ENCODE results near the gene TBCB. TPM values are rescaled to one million over a fixed set of nuclear protein-coding genes. Genes with fewer than 3 reads are reported as not detected.

The TBCB gene
- polyA plus RNA-seq, 3 donors, result 167 to 233 (median 178) TPM

- Histone ChIP-seq H3K79me2 (ENCODE audit: insufficient read depth, low read length) (peaks cover 31% of the 10 kb centered on the region), H3K4me1 (ENCODE audit: control insufficient read depth in 1 of 2, insufficient read depth in 2 of 2, low read length in 2 of 2) (peaks cover 28 to 44% of the 10 kb centered on the region in 2 donors), H4K20me1 (ENCODE audit: insufficient read depth, low read length) (peaks cover 25% of the 10 kb centered on the region), H3K36me3 (replicated peaks in 1 of 2; ENCODE audit: control insufficient read depth in 1 of 2, insufficient read depth in 2 of 2, low read length in 2 of 2) (peaks cover 13 to 21% of the 10 kb centered on the region in 2 donors), H3K4me3 (replicated peaks in 1 of 3; ENCODE audit: low read depth in 2 of 3, low read length in 3 of 3) (peak overlapping the region; percentile 92 to 100 (median 96)), H3K27me3 (ENCODE audit: control insufficient read depth in 2 of 2, insufficient read depth in 2 of 2, low read length in 2 of 2) (no peaks in the 10 kb centered on the region), H3K9ac (ENCODE audit: insufficient read depth, low read length, poor library complexity, severe bottlenecking) (peak overlapping the region; percentile 94), H2AFZ (ENCODE audit: insufficient read depth, low read depth, low read length, poor library complexity, severe bottlenecking) (peak overlapping the region; percentile 87), H3K27ac (ENCODE audit: low read depth in 1 of 2, low read length in 2 of 2) (peak overlapping the region; percentile 90 to 98), H3K4me2 (replicated peaks; ENCODE audit: extremely low read depth, low read length, poor library complexity, severe bottlenecking) (peak overlapping the region; percentile 99), H3K9me3 (replicated peaks in 1 of 2; ENCODE audit: control insufficient read depth in 1 of 2, insufficient read depth in 1 of 2, low read length in 2 of 2) (no peaks in the 10 kb centered on the region)
- Mint-ChIP-seq H3K9me3 (peaks cover 0 to 4% (median 0%) of the 10 kb centered on the region in 7 donors), H3K36me3 (peaks cover 20 to 24% of the 10 kb centered on the region in 2 donors), H3K4me1 (peaks cover 30% of the 10 kb centered on the region), H3K4me3 (peak overlapping the region; percentile 98 to 99), H3K27ac (peak overlapping the region; percentile 96 to 99 (median 98)), H3K27me3 (ENCODE audit: low read depth in 3 of 3) (peaks cover 0 to 9% (median 3%) of the 10 kb centered on the region in 3 donors)
- TF ChIP-seq CTCF (IDR thresholded peaks at IDR 0.05), result no peak
- DNase-seq, result no peak
- WGBS (ENCODE audit: insufficient coverage), result 0% methylated on average over 1 of the region's 7 CpGs
- intact Hi-C loops (cut with micrococcal nuclease), result no loop called here
Measured at GRCh38 chr19:36139120-36139472, 23.8 kb downstream of the TBCB start.

- TF ChIP-seq CTCF (IDR thresholded peaks at IDR 0.05), result no peak
- peaks cover 0 to 9% (median 3%) of the 10 kb centered on the region in 3 donors for H3K27me3 Mint-ChIP-seq (ENCODE audit: low read depth in 3 of 3)
- no peaks in the 10 kb centered on the region for H3K9me3 ChIP-seq (replicated peaks in 1 of 2; ENCODE audit: control insufficient read depth in 1 of 2, insufficient read depth in 1 of 2, low read length in 2 of 2)
- intact Hi-C loops (cut with micrococcal nuclease), result loop anchor here in 1 of 2 donors (2.0 to 10.0 kb wide), 3 partner anchors 13 to 395 kb away; partner anchors contain the start of genes IGFLR1, LIN37, POLR2I and PSENEN
- peak within 1 kb of the TSS; percentile 87 for H2AFZ ChIP-seq (ENCODE audit: insufficient read depth, low read depth, low read length, poor library complexity, severe bottlenecking)
- peak within 1 kb of the TSS; percentile 99 for H3K4me2 ChIP-seq (replicated peaks; ENCODE audit: extremely low read depth, low read length, poor library complexity, severe bottlenecking)
- H3K4me3 Mint-ChIP-seq, result peak within 1 kb of the TSS; percentile 98 to 99
- peak; percentile 93 to 96 (median 94) for DNase-seq
- peak within 1 kb of the TSS; percentile 90 to 98 for H3K27ac ChIP-seq (ENCODE audit: low read depth in 1 of 2, low read length in 2 of 2)
- H3K79me2 ChIP-seq (ENCODE audit: insufficient read depth, low read length), result peaks cover 31% of the 10 kb centered on the region
- under 1% methylated on average over 73 of the region's 75 CpGs for WGBS (ENCODE audit: insufficient coverage)
- no peaks in the 10 kb centered on the region for H3K27me3 ChIP-seq (ENCODE audit: control insufficient read depth in 2 of 2, insufficient read depth in 2 of 2, low read length in 2 of 2)
- H3K4me1 ChIP-seq (ENCODE audit: control insufficient read depth in 1 of 2, insufficient read depth in 2 of 2, low read length in 2 of 2), result peaks cover 28 to 44% of the 10 kb centered on the region in 2 donors
- peak within 1 kb of the TSS; percentile 94 for H3K9ac ChIP-seq (ENCODE audit: insufficient read depth, low read length, poor library complexity, severe bottlenecking)
- H3K36me3 Mint-ChIP-seq, result peaks cover 25 to 27% of the 10 kb centered on the region in 2 donors
- H3K9me3 Mint-ChIP-seq, result peaks cover 0 to 4% (median 0%) of the 10 kb centered on the region in 7 donors
- peaks cover 18 to 27% of the 10 kb centered on the region in 2 donors for H3K36me3 ChIP-seq (replicated peaks in 1 of 2; ENCODE audit: control insufficient read depth in 1 of 2, insufficient read depth in 2 of 2, low read length in 2 of 2)
- H3K4me1 Mint-ChIP-seq, result peaks cover 30% of the 10 kb centered on the region
- peaks cover 31% of the 10 kb centered on the region for H4K20me1 ChIP-seq (ENCODE audit: insufficient read depth, low read length)
- peak within 1 kb of the TSS; percentile 96 to 99 (median 98) for H3K27ac Mint-ChIP-seq
- H3K4me3 ChIP-seq (replicated peaks in 1 of 3; ENCODE audit: low read depth in 2 of 3, low read length in 3 of 3), result peak within 1 kb of the TSS; percentile 92 to 100 (median 96)
Measured at GRCh38 chr19:36139473-36140303, 24.4 kb downstream of the TBCB start, which contains the start of gene CAPNS1. TSS of gene CAPNS1 (plus strand) at chr19:36140066. CDS start at chr19:36141012, 946 bp downstream.

Data from CD14-positive monocyte (primary cell).